CD14-positive monocyte (primary cell): ENCODE results near the gene FGFR2. TPM values are rescaled to one million over a fixed set of nuclear protein-coding genes. Genes with fewer than 3 reads are reported as not detected.

Source experiments
- DNase-seq, 3 donors: peaks; one replicate each; pipeline ENCODE4 v3.0.0-alpha.2; 2011 to 2022
- H2AFZ ChIP-seq: 2 replicates; pipeline ENCODE4 v1.6.0; 2012; ENCODE audit warnings: mild to moderate bottlenecking, low read depth, low read length, inconsistent platforms; ENCODE audit not compliant: insufficient read depth, poor library complexity, severe bottlenecking
- H3K27ac ChIP-seq, 2 donors: 1 replicate in 1 of 2; 2 replicates in 1 of 2; pipeline ENCODE4 v1.5.1; 2012 to 2013; ENCODE audit warnings: low read length in 2 of 2, control low read depth in 1 of 2, inconsistent platforms in 1 of 2, low read depth in 1 of 2, mild to moderate bottlenecking in 1 of 2
- H3K27me3 ChIP-seq, 2 donors: one replicate each; pipeline versions ENCODE4 v1.6.0 to v1.6.1; 2011 to 2013; ENCODE audit warnings: low read length in 2 of 2; ENCODE audit not compliant: control insufficient read depth in 2 of 2, insufficient read depth in 2 of 2
- H3K36me3 ChIP-seq, 2 donors: replicated peaks in 1 of 2; 1 replicate in 1 of 2; 2 replicates in 1 of 2; pipeline versions ENCODE4 v1.5.1 to v1.6.1; 2012 to 2013; ENCODE audit warnings: low read length in 2 of 2, control low read depth in 1 of 2, inconsistent platforms in 1 of 2, mild to moderate bottlenecking in 1 of 2; ENCODE audit not compliant: insufficient read depth in 2 of 2, control insufficient read depth in 1 of 2
- H3K4me1 ChIP-seq, 2 donors: 1 replicate in 1 of 2; 2 replicates in 1 of 2; pipeline versions ENCODE4 v1.5.1 to v1.6.1; 2012 to 2013; ENCODE audit warnings: low read length in 2 of 2, control low read depth in 1 of 2, inconsistent platforms in 1 of 2, mild to moderate bottlenecking in 1 of 2, moderate library complexity in 1 of 2; ENCODE audit not compliant: insufficient read depth in 2 of 2, control insufficient read depth in 1 of 2
- H3K4me2 ChIP-seq: replicated peaks from 2 replicates; pipeline ENCODE3; 2012; ENCODE audit warnings: low read length, moderate library complexity, mild to moderate bottlenecking; ENCODE audit not compliant: poor library complexity, severe bottlenecking; ENCODE audit errors: extremely low read depth
- H3K4me3 ChIP-seq, 3 experiments: fragments of 200-600 bp in 1 of 3; sonication (generic) in 1 of 3; replicated peaks in 1 of 3; 1 replicate in 2 of 3; 2 replicates in 1 of 3; pipeline ENCODE4 v1.5.1; 2011 to 2013; ENCODE audit warnings: low read length in 3 of 3, mild to moderate bottlenecking in 3 of 3, control low read depth in 2 of 3, low read depth in 2 of 3, inconsistent platforms in 1 of 3, moderate library complexity in 1 of 3
- H3K79me2 ChIP-seq: 2 replicates; pipeline ENCODE4 v1.6.0; 2012; ENCODE audit warnings: mild to moderate bottlenecking, control low read depth, inconsistent platforms, low read length, moderate library complexity; ENCODE audit not compliant: insufficient read depth
- H3K9ac ChIP-seq: 2 replicates; pipeline ENCODE4 v1.6.0; 2017; ENCODE audit warnings: low read length, mild to moderate bottlenecking; ENCODE audit not compliant: insufficient read depth, poor library complexity, severe bottlenecking
- H3K9me3 ChIP-seq, 2 donors: replicated peaks in 1 of 2; 1 replicate in 1 of 2; 2 replicates in 1 of 2; pipeline versions ENCODE4 v1.5.1 to v1.6.1; 2012 to 2013; ENCODE audit warnings: low read length in 2 of 2, control low read depth in 1 of 2; ENCODE audit not compliant: control insufficient read depth in 1 of 2, insufficient read depth in 1 of 2
- H4K20me1 ChIP-seq: 2 replicates; pipeline ENCODE4 v1.6.0; 2012; ENCODE audit warnings: mild to moderate bottlenecking, low read length, control low read depth, moderate library complexity; ENCODE audit not compliant: insufficient read depth
- H3K27ac Mint-ChIP-seq, 7 donors: one replicate each; pipeline ENCODE4 v1.8.0; 2020; ENCODE audit warnings: mild to moderate bottlenecking in 7 of 7, mixed read lengths in 7 of 7, moderate library complexity in 6 of 7, inconsistent platforms in 2 of 7
- H3K27me3 Mint-ChIP-seq, 3 donors: one replicate each; pipeline ENCODE4 v1.8.0; 2021 to 2022; ENCODE audit warnings: low read depth in 3 of 3, mild to moderate bottlenecking in 3 of 3, mixed read lengths in 3 of 3, moderate library complexity in 3 of 3, inconsistent platforms in 1 of 3
- H3K36me3 Mint-ChIP-seq, 2 donors: one replicate each; pipeline ENCODE4 v1.8.0; 2020; ENCODE audit warnings: mixed read lengths in 2 of 2, inconsistent platforms in 1 of 2, mild to moderate bottlenecking in 1 of 2
- H3K4me1 Mint-ChIP-seq: one replicate; pipeline ENCODE4 v1.8.0; 2020; ENCODE audit warnings: mild to moderate bottlenecking, mixed read lengths
- H3K4me3 Mint-ChIP-seq, 2 donors: one replicate each; pipeline ENCODE4 v1.8.0; 2020; ENCODE audit warnings: mild to moderate bottlenecking in 2 of 2, mixed read lengths in 2 of 2, moderate library complexity in 1 of 2
- H3K9me3 Mint-ChIP-seq, 7 donors: one replicate each; pipeline ENCODE4 v1.8.0; 2020 to 2022; ENCODE audit warnings: mixed read lengths in 7 of 7, mild to moderate bottlenecking in 6 of 7, moderate library complexity in 6 of 7, inconsistent platforms in 2 of 7
- CTCF ChIP-seq: fragments of 200-600 bp; IDR thresholded peaks from one replicate; pipeline ENCODE4 v1.8.0; 2022; ENCODE audit warnings: antibody characterized with exemption, mild to moderate bottlenecking
- WGBS: methylation state at CpG from one replicate; pipeline ENCODE4 v1.1.5; 2013; ENCODE audit warnings: missing lambda C conversion rate; ENCODE audit not compliant: insufficient coverage; 5-methylcytosine and 5-hydroxymethylcytosine counted together
- intact Hi-C, 2 donors: fragments of 100-400 bp; cut with micrococcal nuclease; formaldehyde crosslinking; loops; one replicate each; pipeline versions ENCODE4 v1.15.0 to v1.15.1; 2023
- polyA plus RNA-seq, 3 donors: library from polyadenylated mRNA; depleted of rRNA in 1 of 3; unstranded in 2 of 3; stranded (reverse) in 1 of 3; fragments of 300-500 nt in 2 of 3; fragments of >200 nt in 1 of 3; fragmentation: Illumina TruSeq in 2 of 3; gene quantifications; 1 replicate in 2 of 3; 2 replicates in 1 of 3; pipeline ENCODE4 v1.2.3, GENCODE V29; 2012 to 2021

The FGFR2 gene
- polyA plus RNA-seq, 3 donors = not detected

GRCh38 chr10:121627876-121628581, 29.8 kb upstream of the FGFR2 start:
- Histone ChIP-seq H3K4me3 (no peak overlapping the region), H3K27ac (no peak overlapping the region), H2AFZ (no peak overlapping the region), H3K4me2 (no peak overlapping the region), H3K9me3 (no peaks in the 10 kb centered on the region), H3K27me3 (no peaks in the 10 kb centered on the region), H3K79me2 (no peaks in the 10 kb centered on the region), H4K20me1 (no peaks in the 10 kb centered on the region), H3K9ac (no peak overlapping the region), H3K36me3 (no peaks in the 10 kb centered on the region), H3K4me1 (no peaks in the 10 kb centered on the region)
- no peak for DNase-seq
- no peak overlapping the region for H3K4me3 Mint-ChIP-seq
- no peak for TF ChIP-seq CTCF
- no peaks in the 10 kb centered on the region for H3K4me1 Mint-ChIP-seq
- H3K27ac Mint-ChIP-seq = peak overlapping the region in 1 of 7 donors; percentile 19
- intact Hi-C loops = no loop called here
- H3K36me3 Mint-ChIP-seq = no peaks in the 10 kb centered on the region
- 85% methylated on average over 13 of the region's 15 CpGs for WGBS
- H3K27me3 Mint-ChIP-seq = peaks cover 1 to 12% (median 6%) of the 10 kb centered on the region in 3 donors
- peaks cover 0 to 5% (median 0%) of the 10 kb centered on the region in 7 donors for H3K9me3 Mint-ChIP-seq

- Mint-ChIP-seq H3K9me3 (peaks cover 0 to 6% (median 2%) of the 10 kb centered on the region in 7 donors), H3K27ac (no peak overlapping the region), H3K4me3 (no peak overlapping the region), H3K27me3 (peaks cover 1 to 11% (median 2%) of the 10 kb centered on the region in 3 donors), H3K36me3 (no peaks in the 10 kb centered on the region), H3K4me1 (no peaks in the 10 kb centered on the region)
- H3K27me3 ChIP-seq = no peaks in the 10 kb centered on the region
- H3K4me2 ChIP-seq = no peak overlapping the region
- H3K9me3 ChIP-seq = no peaks in the 10 kb centered on the region
- DNase-seq = no peak
- H3K36me3 ChIP-seq = no peaks in the 10 kb centered on the region
- H3K9ac ChIP-seq = no peak overlapping the region
- H4K20me1 ChIP-seq = no peaks in the 10 kb centered on the region
- TF ChIP-seq CTCF = no peak
- H3K4me3 ChIP-seq = no peak overlapping the region
- no peak overlapping the region for H2AFZ ChIP-seq
- no peaks in the 10 kb centered on the region for H3K4me1 ChIP-seq
- H3K27ac ChIP-seq = no peak overlapping the region
- 87% methylated on average over 9 of the region's 11 CpGs for WGBS
- H3K79me2 ChIP-seq = no peaks in the 10 kb centered on the region
- intact Hi-C loops = no loop called here
Observed at GRCh38 chr10:121624836-121625486, 26.7 kb upstream of the FGFR2 start.
